ENCODE results near the gene SCGB3A1.

SCGB3A1 gene

GRCh38 chr5:180625125-180625790 lies 34.0 kb upstream of the SCGB3A1 start:
- Histone ChIP-seq H3K9ac (ENCODE audit: low read depth in 1 of 2, low read length in 2 of 2) (no peak overlapping the region), H3K4me1 (ENCODE audit: control insufficient read depth in 2 of 2, insufficient read depth in 2 of 2, low read length in 2 of 2) (no peaks in the 10 kb centered on the region), H3K27me3 (ENCODE audit: control insufficient read depth in 2 of 2, insufficient read depth in 2 of 2, low read length in 2 of 2) (no peaks in the 10 kb centered on the region), H3K27ac (ENCODE audit: low read depth in 2 of 2, low read length in 2 of 2) (no peak overlapping the region), H3K4me3 (ENCODE audit: low read length in 2 of 2) (no peak overlapping the region), H3K36me3 (ENCODE audit: control insufficient read depth in 2 of 2, insufficient read depth in 2 of 2, low read length in 2 of 2) (no peaks in the 10 kb centered on the region), H3K9me3 (ENCODE audit: control insufficient read depth in 2 of 2, low read length in 2 of 2) (no peaks in the 10 kb centered on the region)

GRCh38 chr5:180624587-180624986 lies 33.3 kb upstream of the SCGB3A1 start:
- no peak overlapping the region for H3K9ac ChIP-seq (ENCODE audit: low read depth in 1 of 2, low read length in 2 of 2)
- H3K27me3 ChIP-seq (ENCODE audit: control insufficient read depth in 2 of 2, insufficient read depth in 2 of 2, low read length in 2 of 2), result peaks cover 0 to 4% of the 10 kb centered on the region in 2 donors
- H3K36me3 ChIP-seq (ENCODE audit: control insufficient read depth in 2 of 2, insufficient read depth in 2 of 2, low read length in 2 of 2), result no peaks in the 10 kb centered on the region
- H3K27ac ChIP-seq (ENCODE audit: low read depth in 2 of 2, low read length in 2 of 2), result no peak overlapping the region
- H3K4me3 ChIP-seq (ENCODE audit: low read length in 2 of 2), result no peak overlapping the region
- H3K9me3 ChIP-seq (ENCODE audit: control insufficient read depth in 2 of 2, low read length in 2 of 2), result no peaks in the 10 kb centered on the region
- no peaks in the 10 kb centered on the region for H3K4me1 ChIP-seq (ENCODE audit: control insufficient read depth in 2 of 2, insufficient read depth in 2 of 2, low read length in 2 of 2)

GRCh38 chr5:180623844-180624243 lies 32.5 kb upstream of the SCGB3A1 start:
- peaks cover 0 to 6% of the 10 kb centered on the region in 2 donors for H3K27me3 ChIP-seq (ENCODE audit: control insufficient read depth in 2 of 2, insufficient read depth in 2 of 2, low read length in 2 of 2)
- no peaks in the 10 kb centered on the region for H3K4me1 ChIP-seq (ENCODE audit: control insufficient read depth in 2 of 2, insufficient read depth in 2 of 2, low read length in 2 of 2)
- H3K27ac ChIP-seq (ENCODE audit: low read depth in 2 of 2, low read length in 2 of 2), result no peak overlapping the region
- H3K9ac ChIP-seq (ENCODE audit: low read depth in 1 of 2, low read length in 2 of 2), result no peak overlapping the region
- H3K36me3 ChIP-seq (ENCODE audit: control insufficient read depth in 2 of 2, insufficient read depth in 2 of 2, low read length in 2 of 2), result no peaks in the 10 kb centered on the region
- H3K9me3 ChIP-seq (ENCODE audit: control insufficient read depth in 2 of 2, low read length in 2 of 2), result no peaks in the 10 kb centered on the region
- H3K4me3 ChIP-seq (ENCODE audit: low read length in 2 of 2), result no peak overlapping the region

GRCh38 chr5:180623411-180623834 lies 32.1 kb upstream of the SCGB3A1 start:
- no peak overlapping the region for H3K9ac ChIP-seq (ENCODE audit: low read depth in 1 of 2, low read length in 2 of 2)
- H3K27me3 ChIP-seq (ENCODE audit: control insufficient read depth in 2 of 2, insufficient read depth in 2 of 2, low read length in 2 of 2), result peaks cover 0 to 6% of the 10 kb centered on the region in 2 donors
- H3K4me1 ChIP-seq (ENCODE audit: control insufficient read depth in 2 of 2, insufficient read depth in 2 of 2, low read length in 2 of 2), result no peaks in the 10 kb centered on the region
- H3K4me3 ChIP-seq (ENCODE audit: low read length in 2 of 2), result no peak overlapping the region
- no peaks in the 10 kb centered on the region for H3K9me3 ChIP-seq (ENCODE audit: control insufficient read depth in 2 of 2, low read length in 2 of 2)
- no peak overlapping the region for H3K27ac ChIP-seq (ENCODE audit: low read depth in 2 of 2, low read length in 2 of 2)
- H3K36me3 ChIP-seq (ENCODE audit: control insufficient read depth in 2 of 2, insufficient read depth in 2 of 2, low read length in 2 of 2), result no peaks in the 10 kb centered on the region

GRCh38 chr5:180622910-180623309 lies 31.6 kb upstream of the SCGB3A1 start:
- no peaks in the 10 kb centered on the region for H3K36me3 ChIP-seq (ENCODE audit: control insufficient read depth in 2 of 2, insufficient read depth in 2 of 2, low read length in 2 of 2)
- H3K9ac ChIP-seq (ENCODE audit: low read depth in 1 of 2, low read length in 2 of 2), result no peak overlapping the region
- no peaks in the 10 kb centered on the region for H3K4me1 ChIP-seq (ENCODE audit: control insufficient read depth in 2 of 2, insufficient read depth in 2 of 2, low read length in 2 of 2)
- H3K27ac ChIP-seq (ENCODE audit: low read depth in 2 of 2, low read length in 2 of 2), result no peak overlapping the region
- H3K27me3 ChIP-seq (ENCODE audit: control insufficient read depth in 2 of 2, insufficient read depth in 2 of 2, low read length in 2 of 2), result peaks cover 0 to 6% of the 10 kb centered on the region in 2 donors
- no peaks in the 10 kb centered on the region for H3K9me3 ChIP-seq (ENCODE audit: control insufficient read depth in 2 of 2, low read length in 2 of 2)
- H3K4me3 ChIP-seq (ENCODE audit: low read length in 2 of 2), result no peak overlapping the region

GRCh38 chr5:180621311-180621710 lies 30.0 kb upstream of the SCGB3A1 start:
- Histone ChIP-seq H3K9me3 (ENCODE audit: control insufficient read depth in 2 of 2, low read length in 2 of 2) (no peaks in the 10 kb centered on the region), H3K4me3 (ENCODE audit: low read length in 2 of 2) (no peak overlapping the region), H3K9ac (ENCODE audit: low read depth in 1 of 2, low read length in 2 of 2) (no peak overlapping the region), H3K27me3 (ENCODE audit: control insufficient read depth in 2 of 2, insufficient read depth in 2 of 2, low read length in 2 of 2) (peaks cover 0 to 6% of the 10 kb centered on the region in 2 donors), H3K4me1 (ENCODE audit: control insufficient read depth in 2 of 2, insufficient read depth in 2 of 2, low read length in 2 of 2) (no peaks in the 10 kb centered on the region), H3K27ac (ENCODE audit: low read depth in 2 of 2, low read length in 2 of 2) (no peak overlapping the region), H3K36me3 (ENCODE audit: control insufficient read depth in 2 of 2, insufficient read depth in 2 of 2, low read length in 2 of 2) (no peaks in the 10 kb centered on the region)

- H3K9me3 ChIP-seq (ENCODE audit: control insufficient read depth in 2 of 2, low read length in 2 of 2), result no peaks in the 10 kb centered on the region
- no peaks in the 10 kb centered on the region for H3K4me1 ChIP-seq (ENCODE audit: control insufficient read depth in 2 of 2, insufficient read depth in 2 of 2, low read length in 2 of 2)
Observed at GRCh38 chr5:180620014-180620413, 28.7 kb upstream of the SCGB3A1 start.

GRCh38 chr5:180619563-180619915 lies 28.2 kb upstream of the SCGB3A1 start:
- no peak overlapping the region for H3K9ac ChIP-seq (ENCODE audit: low read depth in 1 of 2, low read length in 2 of 2)
- H3K4me3 ChIP-seq (ENCODE audit: low read length in 2 of 2), result no peak overlapping the region
- no peaks in the 10 kb centered on the region for H3K36me3 ChIP-seq (ENCODE audit: control insufficient read depth in 2 of 2, insufficient read depth in 2 of 2, low read length in 2 of 2)
- H3K4me1 ChIP-seq (ENCODE audit: control insufficient read depth in 2 of 2, insufficient read depth in 2 of 2, low read length in 2 of 2), result no peaks in the 10 kb centered on the region
- no peaks in the 10 kb centered on the region for H3K9me3 ChIP-seq (ENCODE audit: control insufficient read depth in 2 of 2, low read length in 2 of 2)
- H3K27me3 ChIP-seq (ENCODE audit: control insufficient read depth in 2 of 2, insufficient read depth in 2 of 2, low read length in 2 of 2), result peaks cover 0 to 6% of the 10 kb centered on the region in 2 donors
- H3K27ac ChIP-seq (ENCODE audit: low read depth in 2 of 2, low read length in 2 of 2), result no peak overlapping the region

More at GRCh38 chr5:180620014-180620413, 28.7 kb upstream of the SCGB3A1 start:
- H3K27me3 ChIP-seq (ENCODE audit: control insufficient read depth in 2 of 2, insufficient read depth in 2 of 2, low read length in 2 of 2), result peaks cover 0 to 6% of the 10 kb centered on the region in 2 donors
- H3K4me3 ChIP-seq (ENCODE audit: low read length in 2 of 2), result no peak overlapping the region
- H3K27ac ChIP-seq (ENCODE audit: low read depth in 2 of 2, low read length in 2 of 2), result no peak overlapping the region
- H3K9ac ChIP-seq (ENCODE audit: low read depth in 1 of 2, low read length in 2 of 2), result no peak overlapping the region
- H3K36me3 ChIP-seq (ENCODE audit: control insufficient read depth in 2 of 2, insufficient read depth in 2 of 2, low read length in 2 of 2), result no peaks in the 10 kb centered on the region

GRCh38 chr5:180618829-180619562 lies 27.7 kb upstream of the SCGB3A1 start:
- Histone ChIP-seq H3K36me3 (ENCODE audit: control insufficient read depth in 2 of 2, insufficient read depth in 2 of 2, low read length in 2 of 2) (no peaks in the 10 kb centered on the region), H3K27ac (ENCODE audit: low read depth in 2 of 2, low read length in 2 of 2) (no peak overlapping the region), H3K9me3 (ENCODE audit: control insufficient read depth in 2 of 2, low read length in 2 of 2) (no peaks in the 10 kb centered on the region), H3K27me3 (ENCODE audit: control insufficient read depth in 2 of 2, insufficient read depth in 2 of 2, low read length in 2 of 2) (peaks cover 0 to 6% of the 10 kb centered on the region in 2 donors), H3K9ac (ENCODE audit: low read depth in 1 of 2, low read length in 2 of 2) (no peak overlapping the region), H3K4me3 (ENCODE audit: low read length in 2 of 2) (no peak overlapping the region), H3K4me1 (ENCODE audit: control insufficient read depth in 2 of 2, insufficient read depth in 2 of 2, low read length in 2 of 2) (no peaks in the 10 kb centered on the region)

- Histone ChIP-seq H3K27me3 (ENCODE audit: control insufficient read depth in 2 of 2, insufficient read depth in 2 of 2, low read length in 2 of 2) (peaks cover 0 to 6% of the 10 kb centered on the region in 2 donors), H3K9me3 (ENCODE audit: control insufficient read depth in 2 of 2, low read length in 2 of 2) (no peaks in the 10 kb centered on the region), H3K9ac (ENCODE audit: low read depth in 1 of 2, low read length in 2 of 2) (no peak overlapping the region), H3K4me1 (ENCODE audit: control insufficient read depth in 2 of 2, insufficient read depth in 2 of 2, low read length in 2 of 2) (no peaks in the 10 kb centered on the region), H3K36me3 (ENCODE audit: control insufficient read depth in 2 of 2, insufficient read depth in 2 of 2, low read length in 2 of 2) (no peaks in the 10 kb centered on the region), H3K4me3 (ENCODE audit: low read length in 2 of 2) (no peak overlapping the region), H3K27ac (ENCODE audit: low read depth in 2 of 2, low read length in 2 of 2) (no peak overlapping the region)
Observed at GRCh38 chr5:180618487-180618828, 27.2 kb upstream of the SCGB3A1 start.
